Fibroblast of the conjunctiva (primary cell): Measurements from ENCODE around the gene ASCL4.

Experiments used
- DNase-seq: peaks from one replicate; pipeline ENCODE4 v3.0.0-alpha.2; 2010; ENCODE audit warnings: low read depth

The ASCL4 gene

DNA sequence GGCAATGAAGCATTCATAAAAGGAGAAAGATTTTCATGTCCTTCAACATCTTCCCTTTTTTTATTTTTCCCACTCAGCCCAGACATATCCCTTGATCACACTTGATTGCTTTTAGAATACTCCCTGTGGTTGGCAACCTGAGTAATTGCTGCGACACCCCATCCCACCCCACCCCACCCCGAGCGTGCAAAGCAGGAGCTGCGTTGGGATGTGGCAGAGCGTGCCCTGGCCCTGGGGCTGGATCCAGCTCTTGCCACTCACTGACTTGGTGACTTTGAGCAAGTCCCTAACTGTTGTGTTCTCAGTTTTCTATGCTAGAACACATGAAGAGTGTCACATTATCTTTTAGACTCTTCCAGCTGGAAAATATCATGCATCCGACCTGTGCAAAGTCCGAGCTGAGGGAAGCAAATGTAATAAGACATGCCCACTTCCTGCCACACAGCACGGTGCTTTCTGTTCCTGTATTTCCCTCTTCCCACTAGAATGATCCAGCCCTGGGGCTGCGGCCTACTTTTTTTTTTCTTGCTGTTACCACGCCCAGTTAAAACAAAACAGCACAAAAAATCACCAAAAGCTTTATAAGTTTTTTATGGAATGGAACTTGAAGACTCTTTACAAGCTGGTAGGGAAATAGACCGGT is 4.0 kb downstream of the ASCL4 start:
- DNase-seq: no peak

GRCh38 chr12:107779077-107779831 is 4.8 kb downstream of the ASCL4 start:
- no peak for DNase-seq

DNA sequence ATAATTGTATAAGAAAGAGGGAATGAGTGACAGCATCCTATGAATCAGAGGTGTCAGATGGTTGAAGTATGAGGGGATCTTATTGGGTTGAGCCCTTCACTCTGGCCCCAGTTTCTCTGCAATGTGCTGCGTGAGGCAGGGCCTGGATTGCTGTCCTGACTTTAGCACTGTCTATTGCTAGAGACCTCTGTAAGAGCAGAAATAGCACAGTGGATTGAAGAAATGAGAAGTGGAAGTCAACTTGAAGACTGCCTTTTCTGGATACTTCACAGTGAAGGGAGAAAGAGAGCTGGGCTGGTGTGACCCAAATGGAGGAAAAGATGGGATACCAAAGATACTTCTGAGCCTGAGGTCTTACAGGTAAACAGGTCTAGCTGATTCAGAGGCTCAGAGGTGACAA is 5.8 kb downstream of the ASCL4 start:
- DNase-seq: no peak

GRCh38 chr12:107782067-107782466 is 7.6 kb downstream of the ASCL4 start:
- no peak for DNase-seq

- no peak for DNase-seq
Observed at GRCh38 chr12:107783406-107784376, 9.2 kb downstream of the ASCL4 start.

DNA sequence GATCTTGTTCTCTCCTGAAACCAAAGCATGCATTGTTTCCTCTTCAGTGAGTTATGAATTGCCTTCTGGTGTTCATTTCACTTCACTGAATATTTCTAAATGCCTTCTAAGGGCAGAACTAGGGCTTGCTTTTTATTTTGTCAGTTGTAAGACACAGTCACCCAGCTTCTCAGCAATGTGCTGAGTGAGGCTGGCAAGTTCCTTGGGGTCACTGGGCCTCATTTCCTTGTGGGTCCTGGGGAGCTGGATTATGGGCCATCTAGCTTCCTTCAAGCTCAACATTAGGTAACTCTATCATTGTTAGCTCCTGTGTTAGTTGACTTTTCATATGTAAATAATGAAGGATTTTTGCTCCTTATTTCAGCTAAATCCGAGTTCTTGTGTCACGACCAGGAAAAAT is 13.8 kb downstream of the ASCL4 start:
- DNase-seq: no peak

GRCh38 chr12:107788690-107789458 is 14.4 kb downstream of the ASCL4 start:
- DNase-seq: no peak

GRCh38 chr12:107791465-107792089 is 17.1 kb downstream of the ASCL4 start:
- DNase-seq: no peak

GRCh38 chr12:107794451-107794850 is 19.9 kb downstream of the ASCL4 start:
- no peak for DNase-seq

DNA sequence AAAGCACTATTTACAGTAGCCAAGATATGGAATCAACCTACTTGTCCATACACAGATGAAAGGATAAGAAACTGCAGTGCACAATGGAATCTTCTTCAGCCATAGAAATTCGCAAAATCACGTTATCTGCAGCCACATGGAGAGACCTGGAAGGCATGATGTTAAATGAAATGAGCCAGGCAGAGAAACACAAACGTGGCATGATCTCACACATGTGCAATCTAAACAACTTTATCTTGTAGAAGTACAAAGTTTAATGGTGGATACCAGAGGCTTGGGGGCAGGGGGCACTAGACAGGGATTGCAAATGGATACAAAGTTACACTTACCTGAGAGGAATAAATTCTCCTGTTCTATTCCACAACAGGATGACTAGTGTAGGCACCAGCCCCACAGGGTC is 24.1 kb downstream of the ASCL4 start:
- DNase-seq: no peak

DNA sequence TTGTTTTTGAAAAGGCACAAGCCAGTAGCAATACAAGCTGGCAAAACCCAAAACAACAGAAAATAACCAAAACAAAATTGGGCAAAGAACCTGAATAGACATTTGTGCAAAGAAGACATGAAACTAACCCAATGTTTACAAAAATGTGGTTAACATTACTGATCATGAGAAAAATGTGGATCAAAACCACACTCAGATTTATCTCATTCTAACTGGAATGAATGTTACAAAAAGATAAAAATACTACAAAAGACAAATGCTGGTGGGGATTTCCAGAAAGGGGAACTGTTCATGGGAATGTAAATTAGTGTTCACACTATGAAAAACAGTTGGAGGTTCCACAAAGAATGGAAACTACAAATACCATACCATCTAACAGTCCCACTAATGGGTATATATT is 26.6 kb downstream of the ASCL4 start:
- DNase-seq: no peak

DNA sequence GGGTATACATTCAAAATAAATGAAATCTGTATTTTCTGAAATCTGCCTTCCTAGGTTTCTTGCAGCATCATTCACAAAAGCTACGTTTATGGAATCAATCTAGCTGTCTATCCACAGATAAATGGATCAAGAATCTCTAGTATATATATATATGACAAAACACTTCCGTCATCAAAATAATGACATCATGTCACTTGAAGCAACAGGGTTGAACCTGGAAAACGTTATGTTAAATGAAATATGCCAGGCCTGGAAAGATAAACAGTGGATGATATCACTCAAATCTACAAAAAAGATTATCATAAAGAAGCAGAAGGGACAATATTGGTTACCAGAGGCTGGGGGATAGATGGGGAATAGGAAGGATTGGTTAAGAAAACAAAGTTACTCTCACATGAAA is 28.6 kb downstream of the ASCL4 start:
- DNase-seq: no peak

GRCh38 chr12:107805488-107806180 is 31.1 kb downstream of the ASCL4 start:
- DNase-seq: no peak

DNA sequence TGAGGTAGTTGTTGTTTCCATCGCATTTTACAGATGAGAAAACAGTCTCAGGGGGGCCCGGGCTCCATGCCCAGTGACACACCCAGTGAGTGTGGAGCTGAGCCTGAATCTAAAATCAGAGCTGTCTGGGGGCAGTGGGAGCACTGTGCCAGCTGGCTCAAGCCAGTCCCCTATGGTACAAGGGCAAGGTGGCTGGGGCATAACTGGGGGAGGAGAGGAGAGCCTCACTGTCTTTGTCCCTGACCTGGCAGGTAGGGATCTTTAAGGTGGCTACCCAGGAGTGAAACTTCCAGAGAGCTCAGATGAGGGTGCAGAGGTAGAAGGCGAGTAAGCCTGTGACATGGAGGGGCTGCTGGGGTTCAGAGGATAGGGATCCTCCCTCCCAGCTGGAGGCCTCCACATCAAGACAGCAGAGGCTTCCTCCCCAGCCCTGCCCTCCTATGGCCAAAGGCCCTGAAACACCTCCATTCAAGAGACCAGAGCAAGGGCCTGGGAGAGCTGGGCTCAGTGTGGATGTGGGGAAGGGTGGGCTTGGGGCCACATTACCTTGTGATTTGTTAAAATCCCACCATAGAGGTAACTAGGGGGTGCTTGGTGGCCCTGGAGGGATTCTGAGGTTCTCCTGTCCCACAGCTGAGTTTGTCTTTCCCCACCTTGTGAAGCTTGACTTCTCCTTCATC is 33.1 kb downstream of the ASCL4 start:
- no peak for DNase-seq

- DNase-seq: no peak
Observed at GRCh38 chr12:107817250-107817649, 42.7 kb downstream of the ASCL4 start.

DNA sequence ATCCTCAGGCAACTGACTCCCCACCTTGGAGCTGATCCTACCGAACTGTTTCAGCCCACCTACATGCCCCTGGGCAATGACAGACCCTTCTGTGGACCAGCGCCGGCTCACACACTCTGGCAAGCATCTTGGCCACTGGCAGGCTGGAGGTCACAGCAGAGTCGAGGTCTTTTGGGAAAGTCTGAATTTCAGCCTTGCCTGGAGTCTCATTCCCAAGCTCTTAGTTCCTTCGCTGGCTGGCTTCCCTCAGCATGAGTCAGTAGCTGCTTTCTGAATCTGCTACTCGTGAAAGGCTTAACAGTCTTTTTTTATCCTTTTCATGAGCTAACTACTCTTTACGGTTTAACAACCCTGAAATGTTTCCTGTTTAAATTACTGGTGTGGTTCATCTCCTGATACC is 44.5 kb downstream of the ASCL4 start:
- DNase-seq: no peak

DNA sequence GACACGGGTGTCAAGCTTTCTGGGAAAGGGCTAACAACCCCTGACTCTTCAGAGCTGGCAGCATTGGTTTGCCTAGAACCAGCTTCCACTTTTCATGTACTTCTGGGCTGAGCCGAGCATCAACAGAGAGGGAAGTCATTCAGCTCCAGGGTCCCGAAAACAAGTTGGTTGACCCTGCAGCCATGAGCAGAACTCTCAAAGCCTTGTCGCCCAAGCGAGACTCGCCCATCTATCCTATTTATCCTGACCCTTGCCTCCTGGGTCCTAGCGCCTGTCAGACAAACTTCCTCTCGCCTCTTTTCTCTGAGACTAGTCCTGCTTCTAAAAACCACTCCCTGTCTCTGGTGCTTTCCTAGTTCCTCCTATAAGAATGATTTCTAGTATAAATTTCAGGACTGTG is 47.9 kb downstream of the ASCL4 start:
- no peak for DNase-seq
